Stimulated activated CD8-positive, alpha-beta memory T cell treated with anti-CD3 and anti-CD28 coated beads, Interleukin-2, amount 100 ng/mL, for 1 hour (primary cell): ENCODE data around the gene DLST.

Source experiments
- DNase-seq, 2 donors: peaks; one replicate each; pipeline ENCODE4 v3.0.0-alpha.2; 2020; ENCODE audit warnings: low read depth in 2 of 2

Gene DLST

DNA sequence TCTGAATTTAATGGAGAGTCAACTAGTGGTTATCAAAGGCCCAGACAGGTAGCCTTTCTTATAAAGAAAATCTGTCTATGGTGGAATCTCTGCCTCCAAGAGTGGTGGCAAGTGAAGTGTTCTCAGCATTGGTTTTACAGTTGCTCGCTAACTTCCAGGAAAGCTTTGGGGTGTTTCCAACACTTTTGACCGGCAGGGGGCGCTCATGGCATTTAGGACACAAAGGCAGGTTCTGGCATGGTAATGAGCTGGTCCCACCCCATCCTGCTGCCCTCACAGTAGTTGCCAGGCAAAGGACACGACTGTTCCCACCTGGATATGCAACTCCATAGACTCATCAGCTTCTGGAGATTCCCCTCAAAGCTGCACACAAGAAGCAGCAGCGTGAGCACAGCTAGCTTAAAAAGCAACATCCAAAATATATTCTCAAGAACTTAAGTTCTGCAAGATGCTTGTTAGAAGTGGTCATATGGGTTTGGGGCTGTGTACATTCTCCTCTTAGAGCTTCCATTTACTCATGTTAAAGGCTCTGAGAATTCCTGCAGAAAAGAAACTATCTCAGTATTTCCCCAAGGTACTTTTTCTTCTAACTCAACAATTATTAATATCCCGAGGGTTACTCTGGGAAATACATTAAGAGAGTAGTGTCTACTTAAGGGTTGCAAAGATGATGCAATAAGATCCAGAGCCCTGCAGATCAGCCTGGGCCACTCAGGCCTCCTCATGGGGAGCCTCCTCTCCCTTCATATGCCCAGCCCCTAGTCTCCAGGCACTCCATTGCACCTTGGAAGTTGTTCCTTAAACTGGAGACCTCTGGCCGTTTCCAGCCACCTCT lies 20.6 kb upstream of the DLST start:
- DNase-seq: peak; percentile 86 to 89

DNA sequence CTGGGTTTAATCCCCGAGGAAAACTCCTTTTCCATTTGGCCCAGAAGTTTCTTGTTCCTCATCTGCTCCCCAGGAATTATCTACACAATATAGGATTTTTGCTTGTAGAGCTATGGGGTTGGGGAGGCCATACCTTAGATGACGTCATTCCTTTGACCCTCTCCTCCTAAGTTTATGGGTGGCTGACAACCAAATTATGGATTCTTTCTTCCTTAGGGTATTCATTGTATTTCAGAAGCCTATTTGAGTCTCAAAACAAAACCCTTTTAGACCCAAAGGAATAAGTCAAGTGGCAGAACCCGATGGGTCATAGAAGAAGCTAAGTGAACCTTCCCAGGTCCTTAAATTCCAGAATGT lies 20.0 kb upstream of the DLST start:
- no peak for DNase-seq

GRCh38 chr14:74863274-74863673 lies 18.4 kb upstream of the DLST start:
- no peak for DNase-seq

- no peak for DNase-seq
Observed at GRCh38 chr14:74864198-74864597, 17.5 kb upstream of the DLST start.

DNA sequence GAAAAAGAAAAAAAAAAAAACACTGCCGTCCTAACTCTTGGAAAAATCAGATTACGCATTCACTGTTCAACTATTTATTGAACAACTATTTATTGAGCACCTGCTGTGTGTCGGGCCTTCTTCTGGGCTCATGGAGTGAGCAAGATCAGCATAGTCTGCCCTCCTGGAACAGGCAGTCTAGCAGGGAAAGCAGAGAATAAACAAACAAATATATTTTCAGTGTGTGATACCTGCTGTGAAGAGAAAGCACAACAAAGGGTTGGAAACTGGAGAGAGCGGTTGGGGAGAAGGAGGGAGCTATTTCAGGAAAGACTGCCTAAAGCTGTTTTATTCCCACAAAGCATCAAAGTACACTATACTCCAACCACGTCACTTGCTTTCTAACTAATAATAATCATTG lies 16.6 kb upstream of the DLST start:
- no peak for DNase-seq

DNA sequence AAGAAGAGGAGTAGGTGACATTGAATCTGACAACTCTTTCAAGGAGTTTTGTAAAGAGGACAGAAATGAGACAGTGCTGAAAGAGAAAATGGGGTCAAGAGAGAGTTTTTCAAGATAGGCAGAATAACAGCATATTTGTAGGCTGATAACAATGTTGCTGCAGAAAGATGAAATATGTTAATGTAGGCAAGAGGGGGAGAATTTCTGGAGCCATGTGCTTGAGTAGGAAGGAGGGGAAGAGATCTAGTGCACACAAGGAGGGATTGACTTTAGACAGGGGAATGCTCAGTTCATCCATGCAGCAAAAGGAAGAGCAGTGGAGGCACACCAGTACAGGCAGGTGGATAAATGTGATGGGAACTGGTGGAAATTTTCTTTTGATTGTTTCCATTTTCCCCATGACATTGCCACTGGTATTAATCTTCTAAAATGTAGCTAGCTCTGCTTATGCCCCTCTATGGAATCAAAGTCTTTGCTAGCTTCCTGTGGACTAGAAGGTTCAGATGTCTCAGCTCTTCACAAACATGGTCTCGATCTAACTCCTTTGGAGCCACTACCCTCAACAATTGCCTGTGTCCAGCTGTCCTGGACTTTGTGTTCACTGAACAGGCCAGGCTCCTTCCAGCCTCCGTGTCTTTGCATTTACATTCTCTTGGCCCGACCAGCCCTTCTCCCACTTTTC lies 14.9 kb upstream of the DLST start:
- no peak for DNase-seq

- peak; percentile 8 to 39 for DNase-seq
Observed at GRCh38 chr14:74867673-74868072, 14.0 kb upstream of the DLST start.

DNA sequence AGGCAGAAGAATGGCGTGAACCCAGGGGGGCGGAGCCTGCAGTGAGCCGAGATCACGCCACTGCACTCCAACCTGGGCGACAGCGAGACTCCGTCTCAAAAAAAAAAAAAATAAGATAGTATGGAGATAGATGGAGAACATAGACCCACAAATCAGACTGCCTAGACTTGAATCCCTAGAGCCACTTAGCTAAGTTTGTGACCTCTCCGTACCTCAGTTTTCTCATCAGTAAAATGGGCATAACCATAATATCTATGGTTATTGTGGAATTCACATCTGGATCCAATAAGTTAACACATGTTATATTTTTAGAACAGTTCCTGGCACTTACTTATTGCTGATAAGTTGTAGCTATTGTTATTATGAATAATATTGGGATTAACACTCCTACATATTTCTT lies 13.0 kb upstream of the DLST start:
- no peak for DNase-seq

GRCh38 chr14:74871819-74872218 lies 9.9 kb upstream of the DLST start:
- DNase-seq: no peak

DNA sequence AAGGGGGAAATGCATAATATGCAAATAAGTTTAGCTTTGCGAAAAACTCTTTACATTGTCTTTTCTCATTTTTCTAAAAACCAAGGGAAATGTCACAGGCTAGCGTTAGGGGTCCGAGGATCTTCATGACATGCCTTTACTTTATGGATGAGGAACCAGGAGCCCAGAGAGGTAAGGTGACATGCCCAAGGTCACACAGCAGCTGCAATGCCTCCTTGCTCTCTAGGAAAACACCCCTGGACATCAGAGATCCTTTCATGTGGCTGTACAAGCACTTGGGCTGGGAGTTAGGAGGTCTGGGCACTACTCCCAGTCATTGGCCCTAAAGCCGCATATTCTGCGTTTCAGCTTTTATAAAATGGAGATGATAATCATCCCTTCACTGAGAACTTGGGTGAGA lies 6.5 kb upstream of the DLST start:
- no peak for DNase-seq

DNA sequence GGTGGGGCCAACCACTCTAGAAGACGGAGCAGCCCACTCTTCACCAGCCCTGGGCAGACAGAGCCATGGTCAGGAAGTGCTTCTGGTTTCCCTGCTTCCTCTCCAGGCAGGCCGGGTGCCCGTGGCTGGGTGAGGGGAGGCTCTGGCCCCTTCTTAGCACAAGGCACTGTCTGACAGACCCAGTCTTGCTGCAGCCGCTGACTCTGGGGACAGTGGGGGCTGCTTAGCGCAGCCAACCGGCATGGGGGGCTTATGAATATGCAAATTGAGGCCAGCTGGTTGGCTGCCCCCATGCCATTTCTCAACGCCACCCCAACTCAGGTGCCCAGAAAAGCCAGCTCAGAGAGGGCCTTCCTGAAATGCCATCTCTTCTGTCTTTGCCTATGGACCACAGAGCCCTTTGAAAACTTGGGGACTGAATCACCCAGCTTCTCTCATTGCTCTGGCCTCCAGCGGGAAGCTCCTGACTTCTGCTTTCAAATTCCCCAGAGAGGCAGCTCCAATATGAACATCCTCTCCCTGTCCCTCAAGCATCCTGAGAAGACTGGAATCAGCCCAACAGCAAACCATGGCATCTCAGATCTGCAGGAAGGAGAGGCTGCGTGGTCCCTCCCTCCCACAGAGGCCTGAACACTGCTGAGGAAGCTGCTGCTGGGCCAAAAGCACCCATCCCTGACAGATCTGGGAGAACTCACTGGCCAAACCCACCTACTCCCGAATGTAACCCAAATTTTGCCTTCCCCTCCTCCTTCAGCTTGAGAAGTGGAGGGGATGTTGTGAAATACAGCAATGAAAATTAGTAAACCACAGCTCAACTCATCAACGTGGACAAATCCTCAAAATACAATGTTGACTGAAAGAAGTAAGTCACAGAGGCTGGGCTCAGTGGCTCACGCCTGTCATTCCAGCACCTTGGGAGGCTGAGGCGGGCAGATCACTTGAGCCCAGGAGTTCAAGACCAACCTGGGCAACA lies 5.5 kb upstream of the DLST start, which contains the start of gene PROX2:
Gene PROX2, minus strand, starts transcription at position 205 of the 973 bp plus-strand sequence. CDS start 12,311 bp downstream, outside the sequence.
- DNase-seq: peak; percentile 4 to 6

DNA sequence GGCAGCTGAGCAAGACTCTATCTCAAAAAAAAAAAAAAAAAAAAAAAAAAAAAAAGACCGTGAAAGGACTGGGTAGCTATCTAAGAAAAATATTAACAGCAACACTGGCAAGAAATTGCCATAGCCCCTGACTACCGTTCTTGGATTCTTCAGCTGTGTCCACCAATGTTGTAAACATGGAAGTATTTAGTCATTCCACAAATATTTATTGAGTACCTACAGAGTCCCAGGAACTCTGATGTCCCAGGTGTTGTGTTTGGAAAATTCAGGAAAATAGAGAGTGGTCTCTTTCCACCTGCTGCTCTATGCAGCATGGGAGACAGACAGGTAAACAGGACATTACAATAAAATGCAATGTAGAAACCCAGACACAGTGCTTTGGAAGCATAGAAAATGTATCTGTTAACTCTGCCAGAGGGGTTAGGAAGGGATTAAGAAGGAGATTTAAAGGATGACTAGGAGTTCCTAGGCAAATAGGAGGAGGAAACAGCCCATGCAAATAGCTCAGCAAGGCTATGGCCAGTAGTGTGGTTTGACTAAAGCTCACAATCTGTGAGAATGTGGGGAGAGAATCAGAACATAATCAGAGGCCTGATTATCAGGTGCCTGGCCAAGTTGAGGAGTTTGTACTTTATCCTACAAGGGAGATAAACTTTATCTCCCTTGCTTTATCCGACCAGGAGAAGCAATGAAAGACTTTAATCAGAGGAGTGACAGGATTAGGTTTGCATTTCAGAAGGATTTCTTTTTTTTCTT lies 2.1 kb upstream of the DLST start:
- DNase-seq: no peak

DNA sequence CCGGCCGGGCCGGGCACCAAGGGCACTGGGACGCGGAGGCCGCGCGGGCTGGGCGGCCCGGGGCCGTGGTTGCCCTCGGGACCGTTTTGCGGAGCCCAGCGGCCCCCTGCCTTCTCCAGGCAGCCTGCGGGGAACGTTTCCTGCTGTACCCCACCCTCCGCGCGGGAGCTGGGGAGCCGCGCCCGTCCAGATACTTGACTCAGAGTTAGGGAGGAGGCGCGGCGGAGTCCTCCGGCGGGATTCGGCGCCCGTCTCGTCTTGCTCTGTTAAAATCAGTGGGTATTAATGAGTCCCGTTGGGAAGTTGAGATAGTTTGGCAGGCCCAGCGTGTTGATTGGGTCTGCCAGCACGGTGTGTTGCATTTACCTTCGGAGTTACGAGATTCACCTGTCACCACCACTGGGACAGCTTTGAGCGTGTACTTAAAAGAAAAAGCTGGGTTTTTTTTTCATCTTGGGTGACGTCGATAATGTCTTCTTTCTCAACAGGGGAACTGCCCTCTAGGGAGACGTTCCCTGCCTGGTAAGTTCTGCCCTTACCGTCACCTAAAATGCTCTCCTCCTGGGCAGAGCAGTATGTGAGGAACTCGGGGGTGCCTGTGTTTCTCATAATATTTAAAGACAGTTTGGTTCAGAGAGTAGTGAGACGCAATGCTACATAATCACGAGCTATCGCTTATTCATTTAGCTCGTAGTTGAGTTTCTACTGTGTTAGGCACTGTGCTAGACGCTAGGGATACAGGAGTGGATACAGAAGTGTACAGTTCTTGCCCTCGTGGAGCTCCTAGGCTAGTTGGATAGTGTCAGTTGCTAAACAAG lies 596 bp downstream of the DLST start:
- DNase-seq: peak in 1 of 2 donors; percentile 16

DNA sequence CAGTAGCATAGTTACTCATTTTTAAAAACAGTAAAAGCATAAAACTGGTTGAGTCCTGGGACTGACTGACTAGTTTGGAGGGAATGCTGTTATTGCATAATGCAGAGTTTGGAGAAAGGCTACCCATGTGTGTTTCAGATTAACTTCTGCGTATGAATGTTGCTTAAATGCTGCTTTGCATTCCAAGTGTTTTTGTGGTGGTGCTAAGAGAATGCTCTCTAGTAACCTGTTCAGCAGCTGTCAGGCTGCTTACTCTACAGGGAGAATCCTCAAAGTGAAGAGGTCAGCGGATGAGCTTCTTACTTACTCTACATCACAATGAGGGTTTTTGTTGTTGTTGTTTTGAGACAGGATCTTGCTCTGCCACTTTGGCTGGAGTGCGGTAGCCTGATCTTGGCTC lies 4.3 kb downstream of the DLST start:
- DNase-seq: no peak

DNA sequence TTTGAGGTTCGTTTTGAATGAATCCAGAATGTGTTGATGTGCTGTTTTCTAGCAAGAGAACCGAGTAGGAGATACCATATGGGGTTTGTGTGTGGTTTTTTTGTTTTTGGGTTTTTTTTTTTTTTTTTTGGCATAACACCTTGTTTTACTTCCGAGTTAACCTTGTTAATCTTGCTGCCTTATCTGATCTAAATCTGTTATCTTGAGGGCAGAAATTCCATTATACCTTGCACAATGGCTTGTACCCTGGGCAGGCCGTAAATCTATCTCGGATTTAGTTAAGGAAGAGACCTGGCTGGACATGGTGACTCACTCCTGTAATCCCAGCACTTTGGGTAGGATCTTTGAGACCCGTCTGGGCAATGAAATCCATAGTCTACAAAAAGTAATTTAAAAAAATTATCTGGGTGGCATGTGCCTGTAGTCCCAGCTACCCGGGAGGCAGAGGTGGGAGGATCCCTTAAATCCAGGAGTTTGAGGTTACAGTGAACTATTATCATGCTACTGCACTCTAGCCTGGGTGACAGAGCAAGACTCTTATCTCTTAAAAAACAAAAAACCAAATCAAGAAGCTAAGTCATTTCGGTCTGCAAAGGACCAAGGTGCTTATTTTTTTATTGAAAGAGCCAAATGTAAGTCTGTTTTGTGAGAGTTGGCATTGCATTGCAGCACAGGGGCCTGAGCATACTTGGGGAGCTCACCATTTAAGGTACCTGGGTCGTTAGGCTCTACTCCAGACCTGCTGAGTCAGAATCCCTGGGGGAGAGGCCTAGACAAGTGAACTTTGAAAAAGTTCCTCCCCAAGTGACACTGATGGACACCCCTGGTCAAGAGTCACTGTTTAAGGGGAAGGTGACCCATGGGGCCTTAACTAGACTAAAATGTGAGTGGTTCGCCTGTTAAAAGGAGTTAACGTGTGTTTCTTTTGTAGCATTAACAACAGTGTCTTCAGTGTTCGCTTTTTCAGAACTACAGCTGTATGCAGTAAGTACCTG lies 6.7 kb downstream of the DLST start:
- DNase-seq: no peak

DNA sequence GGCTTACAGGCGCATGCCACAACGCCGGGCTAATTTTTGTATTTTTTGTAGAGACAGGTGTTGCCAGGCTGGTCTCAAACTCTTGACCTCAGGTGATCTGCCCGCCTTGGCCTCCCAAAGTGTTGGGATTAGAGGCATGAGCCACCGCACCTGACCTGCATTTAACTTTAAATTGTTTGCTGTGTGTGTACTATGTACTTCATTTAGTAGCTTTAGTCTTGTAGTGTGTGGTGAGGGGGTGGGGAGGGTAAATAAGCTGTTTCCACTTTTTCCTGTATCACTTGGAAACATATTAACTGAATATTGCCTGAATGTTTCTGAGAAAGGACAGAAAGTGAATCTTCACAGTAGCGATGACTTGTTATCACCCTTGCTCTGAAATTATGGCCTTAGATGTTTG lies 8.5 kb downstream of the DLST start:
- DNase-seq: no peak

- DNase-seq: no peak
Observed at GRCh38 chr14:74891870-74892269, 10.2 kb downstream of the DLST start.

GRCh38 chr14:74892745-74893144 lies 11.0 kb downstream of the DLST start:
- no peak for DNase-seq

DNA sequence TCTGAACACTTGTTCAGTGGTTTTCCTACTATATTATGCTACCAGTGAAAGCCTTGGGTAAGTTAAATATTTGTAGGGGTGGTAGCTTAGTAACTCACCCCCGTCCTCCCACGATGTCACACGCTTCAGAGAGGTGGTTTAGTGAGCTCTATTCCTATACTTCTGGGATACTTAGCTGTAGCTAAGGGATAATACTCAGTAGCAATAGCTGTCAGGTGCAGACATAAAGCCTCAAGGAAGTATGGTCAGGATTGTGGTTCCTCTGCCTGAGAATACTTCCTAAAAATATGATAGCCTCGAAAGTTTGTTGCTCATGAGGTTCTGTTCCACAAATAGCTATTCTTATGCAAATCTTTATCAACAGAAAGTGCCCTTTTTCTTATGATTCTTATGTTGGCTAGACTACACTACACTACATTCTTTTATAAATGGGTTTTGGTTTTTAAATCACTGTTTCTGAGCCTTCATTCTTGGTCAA lies 11.9 kb downstream of the DLST start:
- DNase-seq: no peak
